CD4-positive, CD25-positive, alpha-beta regulatory T cell (primary cell): ENCODE results near the gene RCE1. TPM values are rescaled to one million over a fixed set of nuclear protein-coding genes. Genes with fewer than 3 reads are reported as not detected.
A peak's percentile ranks its signal among the peaks of the same experiment; 100 is the strongest.

ENCODE experiments used
- ATAC-seq, 2 donors: fragments of 150-1000 bp; cut with Tn5 transposase; one replicate each; pipeline ENCODE4 v1.10.0; 2021; ENCODE audit warnings: low read depth in 2 of 2, moderate number of reproducible peaks in 2 of 2, moderate library complexity in 1 of 2
- DNase-seq, 3 donors: peaks; one replicate each; pipeline versions ENCODE4 v3.0.0 to v3.0.0-alpha.2; 2012 to 2022; ENCODE audit warnings: mixed read lengths in 1 of 3
- H3K27ac ChIP-seq: one replicate; pipeline ENCODE4 v1.7.0; 2013; ENCODE audit warnings: mild to moderate bottlenecking, low read length; ENCODE audit not compliant: insufficient read depth, poor library complexity, severe bottlenecking
- H3K27me3 ChIP-seq: one replicate; pipeline ENCODE4 v1.7.0; 2013; ENCODE audit warnings: low read length; ENCODE audit not compliant: control insufficient read depth, insufficient read depth
- H3K36me3 ChIP-seq: one replicate; pipeline ENCODE4 v1.7.0; 2013; ENCODE audit warnings: mild to moderate bottlenecking, low read length, moderate library complexity; ENCODE audit not compliant: control insufficient read depth, insufficient read depth
- H3K4me1 ChIP-seq: 2 replicates; pipeline ENCODE4 v1.7.0; 2013; ENCODE audit warnings: mild to moderate bottlenecking, low read length; ENCODE audit not compliant: insufficient read depth, control insufficient read depth, poor library complexity, severe bottlenecking
- H3K4me3 ChIP-seq: one replicate; pipeline ENCODE4 v1.7.0; 2013; ENCODE audit warnings: low read depth, mild to moderate bottlenecking, low read length, moderate library complexity
- H3K9me3 ChIP-seq, 2 experiments: 1 replicate in 1 of 2; 2 replicates in 1 of 2; pipeline ENCODE4 v1.7.0; 2013; ENCODE audit warnings: low read length in 2 of 2, mild to moderate bottlenecking in 1 of 2, moderate library complexity in 1 of 2; ENCODE audit not compliant: control insufficient read depth in 2 of 2
- H3K27ac Mint-ChIP-seq, 3 donors: one replicate each; pipeline ENCODE4 v1.8.0; 2020 to 2022; ENCODE audit warnings: mild to moderate bottlenecking in 3 of 3, mixed read lengths in 3 of 3, moderate library complexity in 2 of 3
- H3K27me3 Mint-ChIP-seq: one replicate; pipeline ENCODE4 v1.8.0; 2022; ENCODE audit warnings: mild to moderate bottlenecking, mixed read lengths
- H3K36me3 Mint-ChIP-seq: one replicate; pipeline ENCODE4 v1.8.0; 2020; ENCODE audit warnings: mixed read lengths
- H3K4me1 Mint-ChIP-seq, 4 donors: one replicate each; pipeline ENCODE4 v1.8.0; 2020 to 2022; ENCODE audit warnings: mixed read lengths in 4 of 4, mild to moderate bottlenecking in 1 of 4
- H3K4me3 Mint-ChIP-seq, 4 donors: one replicate each; pipeline ENCODE4 v1.8.0; 2020 to 2022; ENCODE audit warnings: mild to moderate bottlenecking in 4 of 4, mixed read lengths in 4 of 4, moderate library complexity in 3 of 4
- H3K9me3 Mint-ChIP-seq, 7 donors: one replicate each; pipeline ENCODE4 v1.8.0; 2020 to 2022; ENCODE audit warnings: mixed read lengths in 7 of 7, mild to moderate bottlenecking in 3 of 7, moderate library complexity in 2 of 7
- polyA plus RNA-seq, 4 donors: library from polyadenylated mRNA; unstranded; fragments of 300-500 nt; fragmentation: Illumina TruSeq; gene quantifications; one replicate each; pipeline ENCODE4 v1.2.3, GENCODE V29; 2021
- total RNA-seq: library from RNA; stranded (reverse); gene quantifications from one replicate; pipeline ENCODE4 v1.2.3, GENCODE V29; 2022

Gene RCE1
- total and polyA plus RNA-seq, 5 donors from 2014 or later = 20.6 to 45.6 (median 22.2) TPM

DNA sequence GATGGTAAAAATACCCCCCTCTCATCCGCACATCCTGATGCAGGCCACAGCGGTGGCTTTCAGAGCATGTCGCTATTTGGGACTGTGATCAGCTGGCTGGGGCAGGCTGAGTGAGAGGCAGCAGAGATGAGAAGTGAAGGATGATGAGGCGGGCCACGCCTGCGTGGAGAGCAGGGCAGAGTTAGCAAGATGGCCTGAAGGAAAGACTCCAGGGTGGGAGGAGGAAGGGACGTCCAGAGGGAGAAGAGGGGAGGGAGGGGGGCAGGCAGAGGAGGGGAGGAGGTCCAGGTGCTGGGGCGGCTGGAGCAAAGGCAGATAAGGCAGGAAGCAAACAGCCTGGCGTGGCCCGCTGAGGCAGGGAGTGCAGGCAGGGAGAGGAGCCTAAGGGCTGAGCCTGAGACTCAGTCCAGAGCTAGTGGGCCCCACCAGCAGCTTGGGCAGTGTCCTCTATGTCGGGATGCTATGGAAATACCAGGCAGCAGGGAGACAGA lies 42.8 kb downstream of the RCE1 start:
- no peaks in the 10 kb centered on the region for H3K27me3 ChIP-seq
- Mint-ChIP-seq H3K36me3 (no peaks in the 10 kb centered on the region), H3K9me3 (no peaks in the 10 kb centered on the region), H3K27ac (peak overlapping the region in 1 of 3 donors; percentile 17), H3K4me1 (peaks cover 0 to 5% (median 2%) of the 10 kb centered on the region in 4 donors), H3K27me3 (no peaks in the 10 kb centered on the region), H3K4me3 (no peak overlapping the region)
- DNase-seq = no peak
- H3K27ac ChIP-seq = no peak overlapping the region
- no peak overlapping the region for H3K4me3 ChIP-seq
- H3K36me3 ChIP-seq = no peaks in the 10 kb centered on the region
- ATAC-seq = no peak
- H3K9me3 ChIP-seq = no peaks in the 10 kb centered on the region
- H3K4me1 ChIP-seq = no peaks in the 10 kb centered on the region

DNA sequence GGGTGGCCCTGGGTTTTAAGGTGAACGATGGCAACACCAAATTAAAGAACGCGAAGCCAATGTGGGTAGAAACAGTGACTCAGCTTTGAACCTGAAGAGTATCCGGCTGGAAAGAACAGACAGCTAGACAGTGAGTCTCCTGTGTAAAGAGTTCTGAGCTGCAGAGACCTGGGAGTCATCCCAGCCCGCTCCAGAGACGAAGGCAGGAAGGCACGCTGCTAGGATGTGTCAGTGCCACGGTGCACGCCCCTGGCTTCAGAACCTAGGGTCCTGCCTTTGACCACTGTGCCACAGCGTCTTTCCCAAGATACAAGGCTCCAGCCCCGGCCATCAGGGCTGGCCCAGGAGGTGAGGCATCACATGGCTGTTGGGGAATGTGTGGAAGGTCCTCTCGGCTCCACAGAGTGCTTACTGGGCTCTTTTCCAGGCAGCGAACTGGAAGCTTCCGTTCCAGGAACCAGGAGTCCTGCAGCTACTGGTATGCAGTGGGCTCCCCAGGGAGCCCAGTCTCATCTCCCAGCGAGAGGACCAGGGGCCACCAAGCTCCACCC lies 43.5 kb downstream of the RCE1 start:
- no peaks in the 10 kb centered on the region for H3K9me3 ChIP-seq
- DNase-seq (no peak), ATAC-seq (no peak)
- peaks cover 0 to under 1% (median 0%) of the 10 kb centered on the region in 7 donors for H3K9me3 Mint-ChIP-seq
- no peaks in the 10 kb centered on the region for H3K36me3 Mint-ChIP-seq
- no peak overlapping the region for H3K4me3 ChIP-seq
- H3K4me1 Mint-ChIP-seq = peaks cover 0 to 2% (median under 1%) of the 10 kb centered on the region in 4 donors
- H3K27ac ChIP-seq = no peak overlapping the region
- H3K4me1 ChIP-seq = no peaks in the 10 kb centered on the region
- no peaks in the 10 kb centered on the region for H3K36me3 ChIP-seq
- H3K27me3 ChIP-seq = no peaks in the 10 kb centered on the region
- no peak overlapping the region for H3K4me3 Mint-ChIP-seq
- H3K27ac Mint-ChIP-seq = peak overlapping the region in 1 of 3 donors; percentile 17
- no peaks in the 10 kb centered on the region for H3K27me3 Mint-ChIP-seq

DNA sequence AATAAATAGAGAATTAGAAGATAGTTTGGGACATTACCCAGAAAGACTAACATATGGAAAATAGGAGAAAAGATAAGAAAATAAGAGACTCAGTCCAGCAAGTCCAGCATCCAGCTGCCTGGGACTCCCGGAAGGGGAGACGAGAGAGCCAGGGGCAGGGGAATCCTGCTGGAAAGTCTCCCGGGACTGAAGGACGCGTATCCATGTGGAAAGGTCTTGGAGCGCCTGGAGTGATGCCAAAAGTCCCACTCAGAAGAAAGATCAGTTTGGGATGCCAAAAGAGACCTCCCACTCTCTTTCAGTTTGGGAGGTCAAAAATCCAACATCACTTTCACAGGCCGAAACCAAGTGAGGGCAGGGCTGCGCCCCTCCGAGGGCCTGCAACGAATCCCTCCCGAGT lies 44.3 kb downstream of the RCE1 start:
- no peaks in the 10 kb centered on the region for H3K36me3 Mint-ChIP-seq
- ATAC-seq = no peak
- no peaks in the 10 kb centered on the region for H3K9me3 ChIP-seq
- no peak overlapping the region for H3K27ac Mint-ChIP-seq
- no peak for DNase-seq
- no peak overlapping the region for H3K4me3 Mint-ChIP-seq
- H3K9me3 Mint-ChIP-seq = peaks cover 0 to 2% (median 0%) of the 10 kb centered on the region in 7 donors
- no peaks in the 10 kb centered on the region for H3K4me1 ChIP-seq
- no peak overlapping the region for H3K4me3 ChIP-seq
- peaks cover 0 to 9% (median 2%) of the 10 kb centered on the region in 4 donors for H3K4me1 Mint-ChIP-seq
- H3K36me3 ChIP-seq = no peaks in the 10 kb centered on the region
- H3K27me3 ChIP-seq = no peaks in the 10 kb centered on the region
- H3K27ac ChIP-seq = no peak overlapping the region
- no peaks in the 10 kb centered on the region for H3K27me3 Mint-ChIP-seq

DNA sequence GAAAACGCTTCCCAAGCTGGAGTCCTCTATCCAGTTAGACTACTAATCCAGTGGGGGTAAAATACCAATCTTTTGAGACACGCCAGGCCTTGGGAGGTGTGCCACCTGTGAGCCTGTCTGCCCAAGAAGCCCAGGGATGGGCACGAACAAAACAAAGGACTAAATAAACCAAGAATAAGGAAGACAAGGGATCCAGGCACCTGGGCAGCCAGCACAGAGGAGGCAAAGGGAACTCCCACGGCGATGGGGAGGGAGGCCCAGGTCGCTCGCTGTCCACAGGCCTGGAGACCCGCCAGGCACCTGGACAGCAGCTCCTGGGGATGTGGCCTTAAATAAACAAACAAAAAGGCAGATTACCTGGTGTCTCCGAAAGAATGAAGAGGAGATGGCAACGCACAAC lies 45.0 kb downstream of the RCE1 start:
- H3K27me3 Mint-ChIP-seq = no peaks in the 10 kb centered on the region
- Histone ChIP-seq H3K9me3 (no peaks in the 10 kb centered on the region), H3K27ac (no peak overlapping the region), H3K4me1 (no peaks in the 10 kb centered on the region), H3K36me3 (no peaks in the 10 kb centered on the region), H3K27me3 (no peaks in the 10 kb centered on the region), H3K4me3 (no peak overlapping the region)
- DNase-seq = no peak
- H3K36me3 Mint-ChIP-seq = no peaks in the 10 kb centered on the region
- no peak overlapping the region for H3K4me3 Mint-ChIP-seq
- H3K27ac Mint-ChIP-seq = no peak overlapping the region
- peaks cover 0 to 11% (median 2%) of the 10 kb centered on the region in 4 donors for H3K4me1 Mint-ChIP-seq
- H3K9me3 Mint-ChIP-seq = peaks cover 0 to 2% (median 0%) of the 10 kb centered on the region in 7 donors
- no peak for ATAC-seq

DNA sequence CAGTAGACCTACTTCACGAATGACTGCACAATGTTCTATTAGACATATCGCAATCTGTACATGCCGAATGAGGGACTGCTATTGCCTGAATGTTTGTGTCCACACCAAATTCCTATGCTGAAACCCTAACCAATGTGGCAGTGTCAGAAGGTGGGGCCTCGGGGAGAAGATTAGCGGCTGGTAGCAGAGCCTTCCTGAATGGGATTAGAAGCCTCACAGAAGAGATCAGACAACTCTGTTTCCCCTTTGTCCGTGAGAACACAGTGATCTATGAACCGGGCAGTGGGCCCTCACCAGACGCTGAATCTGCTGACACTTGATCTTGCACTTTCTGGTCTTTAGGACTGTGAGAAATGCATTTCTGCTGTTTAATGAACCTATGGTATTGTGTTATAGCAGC lies 46.7 kb downstream of the RCE1 start:
- Histone ChIP-seq H3K9me3 (no peaks in the 10 kb centered on the region), H3K4me1 (no peaks in the 10 kb centered on the region), H3K27ac (no peak overlapping the region), H3K36me3 (no peaks in the 10 kb centered on the region), H3K27me3 (no peaks in the 10 kb centered on the region), H3K4me3 (no peak overlapping the region)
- H3K9me3 Mint-ChIP-seq = peaks cover 0 to 2% (median 0%) of the 10 kb centered on the region in 7 donors
- no peak overlapping the region for H3K27ac Mint-ChIP-seq
- no peak for ATAC-seq
- peaks cover 0 to 11% (median 4%) of the 10 kb centered on the region in 4 donors for H3K4me1 Mint-ChIP-seq
- no peaks in the 10 kb centered on the region for H3K27me3 Mint-ChIP-seq
- H3K4me3 Mint-ChIP-seq = no peak overlapping the region
- H3K36me3 Mint-ChIP-seq = no peaks in the 10 kb centered on the region
- DNase-seq = no peak

DNA sequence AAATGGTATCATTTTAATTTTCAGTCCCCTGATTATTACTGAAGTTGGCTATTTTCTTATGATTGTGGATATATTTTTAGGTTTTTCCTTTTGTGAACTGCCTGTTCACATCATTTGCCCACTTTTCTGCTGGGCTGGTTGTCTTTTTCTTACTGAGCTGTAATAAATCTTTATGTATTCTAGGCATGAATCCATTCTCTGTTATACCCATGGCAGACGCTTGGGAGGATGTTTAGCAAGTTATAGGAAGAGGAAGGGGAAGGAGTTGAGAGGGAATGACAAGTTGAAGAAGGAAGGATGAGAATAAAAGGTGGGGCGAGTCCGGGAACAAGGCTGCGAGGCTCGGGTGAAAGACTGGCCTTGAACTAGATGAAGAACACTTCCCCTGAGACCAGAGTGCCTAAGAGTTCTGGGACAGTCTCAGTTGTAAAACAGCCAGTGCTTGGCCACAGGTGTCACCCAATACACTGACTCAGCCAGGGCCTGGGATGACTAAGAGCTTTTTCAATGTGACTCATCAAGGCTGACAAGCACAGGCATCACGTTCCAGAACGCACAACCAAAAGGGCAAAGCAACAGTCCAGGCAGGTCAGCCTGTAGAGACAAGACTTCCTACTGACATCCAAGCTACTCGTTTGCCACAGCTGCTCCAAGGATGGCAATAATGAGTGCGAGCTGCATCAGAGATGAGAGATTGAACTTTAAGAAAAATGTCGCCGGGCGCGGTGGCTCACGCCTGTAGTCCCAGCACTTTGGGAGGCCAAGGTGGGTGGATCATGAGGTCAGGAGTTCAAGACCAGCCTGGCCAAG lies 48.8 kb downstream of the RCE1 start:
- peak in 1 of 2 donors; percentile 53 for ATAC-seq

DNA sequence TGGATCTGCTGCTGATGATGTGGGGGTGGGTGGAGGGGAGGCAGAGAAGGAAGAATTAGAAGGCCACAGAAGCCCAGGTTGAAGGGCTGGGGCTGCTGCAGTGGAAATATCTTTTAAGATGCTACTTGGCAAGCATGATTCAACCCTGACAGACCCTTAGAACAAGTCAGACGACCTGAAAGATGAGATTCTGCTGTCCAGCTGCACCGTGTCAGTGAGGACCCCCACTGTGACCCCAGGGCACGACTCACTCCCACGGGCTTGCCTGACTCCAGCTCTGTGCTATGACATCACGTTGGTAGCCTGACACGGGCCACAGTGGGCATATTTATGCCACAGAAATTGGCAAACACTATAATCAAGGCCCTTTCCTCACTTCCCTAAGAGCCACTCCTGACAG lies 49.7 kb downstream of the RCE1 start:
- Mint-ChIP-seq H3K4me3 (no peak overlapping the region), H3K27ac (peak overlapping the region in 1 of 3 donors; percentile 32), H3K4me1 (peaks cover 0 to 11% (median 3%) of the 10 kb centered on the region in 4 donors), H3K36me3 (no peaks in the 10 kb centered on the region), H3K9me3 (peaks cover 0 to 2% (median 0%) of the 10 kb centered on the region in 7 donors), H3K27me3 (no peaks in the 10 kb centered on the region)
- Histone ChIP-seq H3K9me3 (no peaks in the 10 kb centered on the region), H3K4me3 (no peak overlapping the region), H3K36me3 (no peaks in the 10 kb centered on the region), H3K27ac (no peak overlapping the region), H3K4me1 (no peaks in the 10 kb centered on the region), H3K27me3 (no peaks in the 10 kb centered on the region)
- DNase-seq = no peak
- no peak for ATAC-seq

More for the DNA sequence above, 48.8 kb downstream of the RCE1 start:
- no peaks in the 10 kb centered on the region for H3K27me3 ChIP-seq
- H3K27ac ChIP-seq = no peak overlapping the region
- DNase-seq = peak in 1 of 3 donors; percentile 68
- peaks cover 0 to 11% (median 3%) of the 10 kb centered on the region in 4 donors for H3K4me1 Mint-ChIP-seq
- no peak overlapping the region for H3K4me3 Mint-ChIP-seq
- H3K4me3 ChIP-seq = no peak overlapping the region
- H3K9me3 Mint-ChIP-seq = peaks cover 0 to 2% (median 0%) of the 10 kb centered on the region in 7 donors
- no peaks in the 10 kb centered on the region for H3K9me3 ChIP-seq
- H3K36me3 Mint-ChIP-seq = no peaks in the 10 kb centered on the region
- no peaks in the 10 kb centered on the region for H3K36me3 ChIP-seq
- H3K4me1 ChIP-seq = no peaks in the 10 kb centered on the region
- H3K27me3 Mint-ChIP-seq = no peaks in the 10 kb centered on the region
- H3K27ac Mint-ChIP-seq = peak overlapping the region in 1 of 3 donors; percentile 45
